HL-60 (cell line): ENCODE measurements around the gene SMCO1.
"Not testable (repeated sequence)": the region's sequence is repeated elsewhere in the genome, so short reads cannot be mapped to it uniquely, and the experiment has no call there.

Source experiments
- DNase-seq, 2 experiments: peaks; one replicate each; pipeline ENCODE4 v3.0.0-alpha.2; 2010 to 2020; ENCODE audit warnings: low read depth in 1 of 2, low spot score in 1 of 2
- H3K27ac ChIP-seq: fragments of 250-450 bp; sonication (Bioruptor Pico); replicated peaks from 2 replicates; pipeline ENCODE4 v1.5.1; 2020; ENCODE audit warnings: mild to moderate bottlenecking, moderate library complexity
- H3K27me3 ChIP-seq: fragments of 250-450 bp; sonication (Bioruptor Pico); 2 replicates; pipeline ENCODE4 v1.5.1; 2021; ENCODE audit warnings: mild to moderate bottlenecking, moderate library complexity; ENCODE audit not compliant: insufficient read depth, poor library complexity, severe bottlenecking
- H3K4me3 ChIP-seq: replicated peaks from 2 replicates; pipeline ENCODE4 v1.5.1; 2011; ENCODE audit warnings: mild to moderate bottlenecking, control low read depth, low read length; ENCODE audit not compliant: insufficient read depth
- CTCF ChIP-seq: IDR thresholded peaks from one replicate; pipeline ENCODE4 v1.5.1; 2011; ENCODE audit warnings: low read length, control low read depth, inconsistent platforms; ENCODE audit not compliant: insufficient read depth
- GABPA ChIP-seq: IDR thresholded peaks from 2 replicates; pipeline ENCODE4 v1.6.1; 2012; ENCODE audit warnings: low read depth
- POLR2AphosphoS5 ChIP-seq: IDR thresholded peaks from 2 replicates; pipeline ENCODE4 v1.6.1; 2012; ENCODE audit warnings: low read depth
- SPI1 ChIP-seq: IDR thresholded peaks from 2 replicates; pipeline ENCODE4 v1.6.1; 2012; ENCODE audit warnings: low read depth, mild to moderate bottlenecking, borderline replicate concordance
- TF ChIP-seq, protein P1 (sequence below): IDR thresholded peaks from 2 replicates; pipeline ENCODE4 v1.6.1; 2012; ENCODE audit warnings: low read depth; ENCODE audit not compliant: insufficient replicate concordance

Gene SMCO1

DNA sequence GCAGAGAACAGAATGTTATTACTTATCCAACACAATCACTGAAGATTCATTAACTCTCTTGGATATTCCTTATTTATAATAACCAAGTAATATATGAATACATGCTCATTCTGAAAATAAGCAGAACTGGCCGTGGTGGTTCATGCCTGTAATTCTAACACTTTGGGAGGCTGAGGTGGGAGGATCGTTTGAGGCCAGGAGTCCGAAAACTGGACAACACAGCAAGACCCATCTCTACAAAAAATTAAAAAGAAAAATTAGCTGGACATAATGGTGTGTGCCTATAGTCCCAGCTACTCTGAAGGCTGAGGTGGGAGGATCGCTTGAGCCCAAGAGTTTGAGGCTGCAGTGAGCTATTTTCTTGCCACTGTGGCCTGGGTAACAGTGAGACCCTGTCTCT is 37.5 kb downstream of the SMCO1 start:
- no peak for DNase-seq
- H3K27ac ChIP-seq, result no peak overlapping the region
- no peaks in the 10 kb centered on the region for H3K27me3 ChIP-seq
- H3K4me3 ChIP-seq, result no peak overlapping the region
- no peak for TF ChIP-seq POLR2AphosphoS5
- TF ChIP-seq, protein P1, sequence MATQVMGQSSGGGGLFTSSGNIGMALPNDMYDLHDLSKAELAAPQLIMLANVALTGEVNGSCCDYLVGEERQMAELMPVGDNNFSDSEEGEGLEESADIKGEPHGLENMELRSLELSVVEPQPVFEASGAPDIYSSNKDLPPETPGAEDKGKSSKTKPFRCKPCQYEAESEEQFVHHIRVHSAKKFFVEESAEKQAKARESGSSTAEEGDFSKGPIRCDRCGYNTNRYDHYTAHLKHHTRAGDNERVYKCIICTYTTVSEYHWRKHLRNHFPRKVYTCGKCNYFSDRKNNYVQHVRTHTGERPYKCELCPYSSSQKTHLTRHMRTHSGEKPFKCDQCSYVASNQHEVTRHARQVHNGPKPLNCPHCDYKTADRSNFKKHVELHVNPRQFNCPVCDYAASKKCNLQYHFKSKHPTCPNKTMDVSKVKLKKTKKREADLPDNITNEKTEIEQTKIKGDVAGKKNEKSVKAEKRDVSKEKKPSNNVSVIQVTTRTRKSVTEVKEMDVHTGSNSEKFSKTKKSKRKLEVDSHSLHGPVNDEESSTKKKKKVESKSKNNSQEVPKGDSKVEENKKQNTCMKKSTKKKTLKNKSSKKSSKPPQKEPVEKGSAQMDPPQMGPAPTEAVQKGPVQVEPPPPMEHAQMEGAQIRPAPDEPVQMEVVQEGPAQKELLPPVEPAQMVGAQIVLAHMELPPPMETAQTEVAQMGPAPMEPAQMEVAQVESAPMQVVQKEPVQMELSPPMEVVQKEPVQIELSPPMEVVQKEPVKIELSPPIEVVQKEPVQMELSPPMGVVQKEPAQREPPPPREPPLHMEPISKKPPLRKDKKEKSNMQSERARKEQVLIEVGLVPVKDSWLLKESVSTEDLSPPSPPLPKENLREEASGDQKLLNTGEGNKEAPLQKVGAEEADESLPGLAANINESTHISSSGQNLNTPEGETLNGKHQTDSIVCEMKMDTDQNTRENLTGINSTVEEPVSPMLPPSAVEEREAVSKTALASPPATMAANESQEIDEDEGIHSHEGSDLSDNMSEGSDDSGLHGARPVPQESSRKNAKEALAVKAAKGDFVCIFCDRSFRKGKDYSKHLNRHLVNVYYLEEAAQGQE, result no peak
- no peak for TF ChIP-seq GABPA
- TF ChIP-seq CTCF, result no peak
- TF ChIP-seq SPI1, result no peak

DNA sequence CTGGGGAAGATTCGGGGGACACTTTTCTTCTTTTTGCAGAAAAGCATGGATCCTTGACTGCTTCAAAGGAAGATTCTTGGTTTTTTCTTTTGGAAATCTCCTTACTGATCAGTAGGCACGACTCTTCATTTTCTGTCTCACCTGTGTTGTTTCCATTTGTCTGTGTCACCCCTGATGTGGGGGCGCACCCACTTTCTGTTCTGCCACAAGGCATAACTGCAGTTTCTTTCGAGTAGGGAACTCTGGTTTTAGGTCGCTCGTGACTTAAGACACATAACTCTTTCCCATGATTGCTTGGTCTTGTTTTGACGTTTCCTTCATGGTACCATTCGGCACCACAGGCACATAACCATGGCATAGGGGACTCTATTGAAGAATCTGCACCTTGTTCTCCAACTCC is 42.9 kb downstream of the SMCO1 start:
- TF ChIP-seq CTCF (no peak), GABPA (no peak), POLR2AphosphoS5 (no peak), SPI1 (no peak)
- TF ChIP-seq, protein P1, result no peak
- H3K27ac ChIP-seq, result no peak overlapping the region
- H3K27me3 ChIP-seq, result no peaks in the 10 kb centered on the region
- no peak overlapping the region for H3K4me3 ChIP-seq
- no peak for DNase-seq

DNA sequence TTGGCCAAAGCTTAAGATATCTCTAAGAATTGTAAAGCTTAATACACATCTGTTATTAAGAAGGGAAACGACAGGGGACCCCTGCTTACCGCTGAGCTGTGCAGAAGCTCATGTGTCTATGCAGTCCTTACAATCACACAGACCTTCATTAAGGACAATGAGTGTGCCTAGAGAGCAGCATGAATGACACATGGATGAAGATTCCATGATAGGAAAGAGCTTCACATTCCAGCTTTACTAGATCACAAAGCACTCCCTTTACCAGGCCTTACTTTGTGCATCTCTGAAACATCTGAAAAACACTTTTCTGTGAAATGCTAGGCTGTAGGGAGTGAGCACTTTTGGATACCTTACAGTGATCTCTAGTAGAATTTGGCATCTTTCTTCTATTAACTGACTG is 43.6 kb downstream of the SMCO1 start:
- Histone ChIP-seq H3K4me3 (no peak overlapping the region), H3K27ac (no peak overlapping the region), H3K27me3 (no peaks in the 10 kb centered on the region)
- no peak for TF ChIP-seq GABPA
- no peak for TF ChIP-seq SPI1
- no peak for TF ChIP-seq POLR2AphosphoS5
- DNase-seq, result no peak

DNA sequence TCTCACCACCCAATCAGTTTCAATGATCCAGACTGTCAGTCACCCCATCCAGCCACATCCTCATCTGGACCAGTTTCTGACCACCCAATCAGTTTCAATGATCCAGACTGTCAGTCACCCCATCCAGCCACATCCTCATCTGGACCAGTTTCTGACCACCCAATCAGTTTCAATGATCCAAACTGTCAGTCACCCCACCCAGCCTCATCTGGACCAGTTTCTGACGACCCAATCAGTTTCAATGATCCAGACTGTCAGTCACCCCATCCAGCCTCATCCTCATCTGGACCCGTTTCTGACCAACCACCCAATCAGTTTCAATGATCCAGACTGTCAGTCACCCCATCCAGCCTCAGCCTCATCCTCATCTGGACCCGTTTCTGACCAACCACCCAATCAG is 45.0 kb downstream of the SMCO1 start:
- not testable (repeated sequence) for H3K27ac ChIP-seq, H3K4me3 ChIP-seq, H3K27me3 ChIP-seq, DNase-seq

- Histone ChIP-seq H3K27me3 (no peaks in the 10 kb centered on the region), H3K27ac (no peak overlapping the region), H3K4me3 (no peak overlapping the region)
- DNase-seq, result no peak
- TF ChIP-seq CTCF, result no peak
- no peak for TF ChIP-seq SPI1
- TF ChIP-seq GABPA, result no peak
- TF ChIP-seq POLR2AphosphoS5, result no peak
- TF ChIP-seq, protein P1, result no peak
Observed at GRCh38 chr3:196463804-196464203, 51.3 kb downstream of the SMCO1 start.
